Measurements from ENCODE around the gene FHOD3.

FHOD3 gene

DNA sequence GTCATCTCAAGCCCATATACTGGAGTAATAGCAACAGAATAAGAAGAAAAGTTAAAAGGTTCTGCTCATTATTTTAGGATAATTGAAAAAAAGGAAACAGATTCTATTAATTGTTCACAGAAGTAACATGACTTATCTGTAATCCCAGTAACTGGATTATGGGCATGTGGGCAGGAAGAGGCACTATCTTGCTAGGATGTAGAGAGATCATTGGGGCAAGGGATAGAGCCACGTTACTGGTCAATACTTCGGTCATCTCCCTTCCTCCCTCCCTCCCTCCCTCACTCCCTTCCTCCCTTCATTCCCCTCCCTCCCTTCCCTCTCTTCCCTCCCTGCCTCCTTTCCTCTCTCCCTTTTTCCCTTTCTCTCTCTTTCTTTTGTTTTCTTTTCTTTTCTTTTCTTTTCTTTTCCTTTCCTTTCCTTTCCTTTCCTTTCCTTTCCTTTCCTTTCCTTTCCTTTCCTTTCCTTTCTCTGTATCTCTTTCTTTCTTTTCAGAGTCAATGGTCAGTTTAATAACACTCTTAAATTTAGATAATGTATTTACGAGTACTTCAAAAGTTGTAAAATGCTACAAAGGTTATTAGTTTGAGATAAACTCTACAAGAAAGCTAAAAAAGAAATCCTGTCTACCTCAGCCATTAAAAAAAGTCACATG, 82.8 kb downstream of the FHOD3 start:
- H3K4me3 ChIP-seq (ENCODE audit: low read depth, low read length): no peak overlapping the region
- no peak for TF ChIP-seq CTCF (IDR thresholded peaks at IDR 0.05; ENCODE audit: low read depth, low read length)
- DNase-seq (ENCODE audit: low read depth, low spot score): no peak
- in situ Hi-C loops (cut with HindIII; ENCODE audit: low sequenced_read_pairs): no loop called here

GRCh38 chr18:36381075-36381474, 83.6 kb downstream of the FHOD3 start:
- in situ Hi-C loops (cut with HindIII; ENCODE audit: low sequenced_read_pairs): no loop called here
- H3K4me3 ChIP-seq (ENCODE audit: low read depth, low read length): no peak overlapping the region
- DNase-seq (ENCODE audit: low read depth, low spot score): peak; percentile 23
- TF ChIP-seq CTCF (IDR thresholded peaks at IDR 0.05; ENCODE audit: low read depth, low read length): no peak

DNA sequence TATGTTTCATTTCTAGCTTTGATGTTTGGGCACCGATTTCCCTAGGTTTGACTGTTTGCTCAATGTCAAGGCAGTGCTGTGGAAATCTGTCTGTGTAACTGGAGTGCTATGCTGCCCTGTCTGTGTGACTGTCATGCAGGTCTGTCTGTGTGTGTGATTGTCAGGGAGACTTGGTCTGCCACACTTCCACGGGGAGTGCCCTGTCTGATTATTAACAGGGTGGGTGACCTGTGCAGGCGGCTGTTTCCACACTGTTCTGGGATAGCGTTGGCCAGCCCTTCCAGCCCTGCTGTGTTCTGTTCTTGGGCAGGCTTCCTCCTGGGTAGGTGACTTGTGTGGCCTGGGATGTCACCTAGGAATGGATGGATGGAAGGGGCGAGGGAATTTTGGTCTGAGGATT, 85.3 kb downstream of the FHOD3 start:
- TF ChIP-seq CTCF (IDR thresholded peaks at IDR 0.05; ENCODE audit: low read depth, low read length): no peak
- no peak for DNase-seq (ENCODE audit: low read depth, low spot score)
- H3K4me3 ChIP-seq (ENCODE audit: low read depth, low read length): no peak overlapping the region
- in situ Hi-C loops (cut with HindIII; ENCODE audit: low sequenced_read_pairs): no loop called here

DNA sequence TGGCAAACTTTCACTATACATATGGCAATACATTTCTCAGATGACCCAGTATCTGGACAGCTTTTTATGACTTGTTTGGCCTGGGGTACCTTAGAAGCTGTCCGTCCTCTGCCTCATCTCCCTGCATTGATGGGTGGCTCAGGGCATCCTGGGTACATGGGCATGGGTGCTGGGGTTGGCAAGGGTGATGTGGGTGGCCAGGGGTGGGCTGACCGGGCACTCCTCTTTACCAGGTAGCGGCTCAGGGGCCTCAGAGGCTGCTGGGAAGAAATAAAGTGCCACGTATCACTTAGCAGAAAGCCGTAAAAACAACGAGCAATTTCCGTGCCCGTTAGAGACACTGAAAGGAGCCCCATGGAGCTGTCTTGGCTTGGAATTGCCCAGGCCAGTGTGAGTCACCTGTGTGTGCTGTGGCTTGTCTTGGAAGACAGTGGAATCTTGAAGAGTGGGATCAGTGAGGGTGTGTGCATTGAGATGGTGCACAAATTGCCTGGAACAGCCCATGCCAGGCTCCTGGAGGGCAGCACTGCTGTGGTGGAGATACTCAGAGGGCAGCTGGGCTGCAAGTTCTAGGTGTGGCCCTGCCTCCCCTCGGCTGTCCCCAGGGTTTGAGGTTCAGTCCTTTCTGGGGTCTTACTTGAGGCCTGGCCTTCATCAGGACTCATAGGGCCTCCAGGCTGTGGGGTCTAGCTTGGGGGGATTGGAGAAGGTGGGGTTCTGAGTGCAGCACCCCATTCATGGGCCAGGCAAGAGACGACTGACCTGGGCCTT, 88.8 kb downstream of the FHOD3 start:
- H3K4me3 ChIP-seq (ENCODE audit: low read depth, low read length): no peak overlapping the region
- in situ Hi-C loops (cut with HindIII; ENCODE audit: low sequenced_read_pairs): no loop called here
- TF ChIP-seq CTCF (IDR thresholded peaks at IDR 0.05; ENCODE audit: low read depth, low read length): no peak
- no peak for DNase-seq (ENCODE audit: low read depth, low spot score)

DNA sequence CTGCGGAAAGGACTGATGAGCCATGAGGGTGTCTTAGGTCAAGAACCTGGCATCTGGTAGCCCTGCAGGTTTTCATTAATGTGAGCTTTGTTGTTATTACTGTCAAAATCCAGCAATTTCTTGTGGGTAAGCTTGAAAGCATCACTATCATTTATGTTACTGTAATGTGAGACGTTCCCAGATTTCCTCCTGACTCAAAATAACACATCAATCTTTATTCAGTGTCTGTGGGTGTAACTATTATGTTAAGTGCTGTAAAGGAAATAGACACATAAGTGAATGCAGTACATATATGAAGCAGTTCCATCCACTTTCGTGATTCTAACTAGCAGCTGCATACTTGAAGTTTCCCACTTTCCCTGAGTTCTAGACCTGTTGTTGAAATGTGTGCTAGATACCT, 89.8 kb downstream of the FHOD3 start:
- no peak for DNase-seq (ENCODE audit: low read depth, low spot score)
- H3K4me3 ChIP-seq (ENCODE audit: low read depth, low read length): no peak overlapping the region
- in situ Hi-C loops (cut with HindIII; ENCODE audit: low sequenced_read_pairs): no loop called here
- TF ChIP-seq CTCF (IDR thresholded peaks at IDR 0.05; ENCODE audit: low read depth, low read length): no peak

DNA sequence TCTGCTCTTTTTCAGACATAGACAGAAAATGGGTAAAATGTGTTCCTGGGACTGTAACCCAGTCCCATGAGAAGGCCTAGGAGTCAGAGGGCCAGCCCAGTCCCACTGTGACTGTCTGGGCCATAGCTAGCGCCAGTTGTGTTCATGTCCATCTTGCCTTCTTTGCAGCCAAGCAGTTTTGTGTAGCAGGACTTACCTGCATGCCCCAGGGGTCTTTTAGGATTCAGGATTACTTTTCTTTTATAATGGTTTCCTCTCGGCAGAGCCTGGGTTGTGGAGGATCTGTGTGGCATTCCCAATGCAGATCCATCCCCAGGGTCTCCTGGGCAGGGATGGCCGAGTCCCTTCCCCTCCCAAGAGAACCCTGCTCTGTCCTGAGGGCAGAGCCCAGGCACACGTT, 90.8 kb downstream of the FHOD3 start:
- in situ Hi-C loops (cut with HindIII; ENCODE audit: low sequenced_read_pairs): no loop called here
- TF ChIP-seq CTCF (IDR thresholded peaks at IDR 0.05; ENCODE audit: low read depth, low read length): no peak
- DNase-seq (ENCODE audit: low read depth, low spot score): no peak
- no peak overlapping the region for H3K4me3 ChIP-seq (ENCODE audit: low read depth, low read length)

Data from astrocyte of the spinal cord (primary cell).